ENCODE measurements around the gene GPR52. TPM values are rescaled to one million over a fixed set of nuclear protein-coding genes. Genes with fewer than 3 reads are reported as not detected.
A peak's percentile ranks its signal among the peaks of the same experiment; 100 is the strongest.

The GPR52 gene
- total and polyA plus RNA-seq, 2 donors (not counting 1 experiment from before 2014, with no cell fraction given) = 0.66 TPM; not detected in 1

GRCh38 chr1:174479281-174479680, 31.5 kb downstream of the GPR52 start:
- no peaks in the 10 kb centered on the region for H3K4me1 ChIP-seq (ENCODE audit: control insufficient read depth, extremely low read depth, insufficient read depth, low read length)
- H3K4me2 ChIP-seq (ENCODE audit: extremely low read depth, insufficient read depth, low read length) = no peak overlapping the region
- no peak overlapping the region for H2AFZ ChIP-seq (ENCODE audit: low read length)
- H3K27ac ChIP-seq (ENCODE audit: insufficient read depth, low read length) = no peak overlapping the region
- H3K9me3 ChIP-seq (ENCODE audit: control insufficient read depth, insufficient read depth, low read depth, low read length) = no peaks in the 10 kb centered on the region
- no peaks in the 10 kb centered on the region for H3K36me3 ChIP-seq (ENCODE audit: control insufficient read depth, insufficient read depth, low read length)
- no peaks in the 10 kb centered on the region for H3K79me2 ChIP-seq (ENCODE audit: control insufficient read depth, insufficient read depth, low read length)
- H3K4me3 ChIP-seq (replicated peaks in 1 of 4; ENCODE audit: control extremely low read depth in 1 of 4, insufficient read depth in 1 of 4, low read depth in 3 of 4, low read length in 4 of 4) = no peak overlapping the region
- TF ChIP-seq EZH2 (IDR thresholded peaks at IDR 0.05; ENCODE audit: low read length, missing control alignments) (no peak), CTCF (conservative IDR thresholded peaks at IDR 0.05 in 1 of 2, IDR thresholded peaks at IDR 0.05 in 1 of 2; ENCODE audit: low read depth in 1 of 2, low read length in 2 of 2) (no peak)
- H4K20me1 ChIP-seq (ENCODE audit: control insufficient read depth, extremely low read depth, insufficient read depth, low read length) = no peaks in the 10 kb centered on the region
- DNase-seq (ENCODE audit: low read depth in 2 of 2) = no peak
- no peaks in the 10 kb centered on the region for H3K27me3 ChIP-seq (ENCODE audit: control insufficient read depth, insufficient read depth, low read length)
- H3K9ac ChIP-seq (ENCODE audit: insufficient read depth, low read length) = no peak overlapping the region

- no peaks in the 10 kb centered on the region for H3K4me1 ChIP-seq (ENCODE audit: control insufficient read depth, extremely low read depth, insufficient read depth, low read length)
- no peak overlapping the region for H3K4me3 ChIP-seq (replicated peaks in 1 of 4; ENCODE audit: control extremely low read depth in 1 of 4, insufficient read depth in 1 of 4, low read depth in 3 of 4, low read length in 4 of 4)
- no peaks in the 10 kb centered on the region for H3K9me3 ChIP-seq (ENCODE audit: control insufficient read depth, insufficient read depth, low read depth, low read length)
- DNase-seq (ENCODE audit: low read depth in 2 of 2) = peak in 1 of 2 donors; percentile 10
- H2AFZ ChIP-seq (ENCODE audit: low read length) = no peak overlapping the region
- H4K20me1 ChIP-seq (ENCODE audit: control insufficient read depth, extremely low read depth, insufficient read depth, low read length) = no peaks in the 10 kb centered on the region
- no peak overlapping the region for H3K27ac ChIP-seq (ENCODE audit: insufficient read depth, low read length)
- no peaks in the 10 kb centered on the region for H3K27me3 ChIP-seq (ENCODE audit: control insufficient read depth, insufficient read depth, low read length)
- H3K9ac ChIP-seq (ENCODE audit: insufficient read depth, low read length) = no peak overlapping the region
- H3K36me3 ChIP-seq (ENCODE audit: control insufficient read depth, insufficient read depth, low read length) = no peaks in the 10 kb centered on the region
- TF ChIP-seq CTCF (conservative IDR thresholded peaks at IDR 0.05 in 1 of 2, IDR thresholded peaks at IDR 0.05 in 1 of 2; ENCODE audit: low read depth in 1 of 2, low read length in 2 of 2) (no peak), EZH2 (IDR thresholded peaks at IDR 0.05; ENCODE audit: low read length, missing control alignments) (no peak)
- no peak overlapping the region for H3K4me2 ChIP-seq (ENCODE audit: extremely low read depth, insufficient read depth, low read length)
- no peaks in the 10 kb centered on the region for H3K79me2 ChIP-seq (ENCODE audit: control insufficient read depth, insufficient read depth, low read length)
These were observed 32.6 kb downstream of the GPR52 start for GRCh38 chr1:174480324-174480723.

- Histone ChIP-seq H3K9me3 (ENCODE audit: control insufficient read depth, insufficient read depth, low read depth, low read length) (no peaks in the 10 kb centered on the region), H3K4me3 (replicated peaks in 1 of 4; ENCODE audit: control extremely low read depth in 1 of 4, insufficient read depth in 1 of 4, low read depth in 3 of 4, low read length in 4 of 4) (no peak overlapping the region), H3K79me2 (ENCODE audit: control insufficient read depth, insufficient read depth, low read length) (no peaks in the 10 kb centered on the region), H3K36me3 (ENCODE audit: control insufficient read depth, insufficient read depth, low read length) (no peaks in the 10 kb centered on the region), H3K27ac (ENCODE audit: insufficient read depth, low read length) (no peak overlapping the region), H3K4me1 (ENCODE audit: control insufficient read depth, extremely low read depth, insufficient read depth, low read length) (no peaks in the 10 kb centered on the region), H3K4me2 (ENCODE audit: extremely low read depth, insufficient read depth, low read length) (no peak overlapping the region), H3K27me3 (ENCODE audit: control insufficient read depth, insufficient read depth, low read length) (no peaks in the 10 kb centered on the region), H3K9ac (ENCODE audit: insufficient read depth, low read length) (no peak overlapping the region), H4K20me1 (ENCODE audit: control insufficient read depth, extremely low read depth, insufficient read depth, low read length) (no peaks in the 10 kb centered on the region), H2AFZ (ENCODE audit: low read length) (no peak overlapping the region)
- TF ChIP-seq CTCF (conservative IDR thresholded peaks at IDR 0.05 in 1 of 2, IDR thresholded peaks at IDR 0.05 in 1 of 2; ENCODE audit: low read depth in 1 of 2, low read length in 2 of 2) (no peak), EZH2 (IDR thresholded peaks at IDR 0.05; ENCODE audit: low read length, missing control alignments) (no peak)
- DNase-seq (ENCODE audit: low read depth in 2 of 2) = no peak
These were observed 43.8 kb downstream of the GPR52 start for GRCh38 chr1:174491606-174492005.

Measured in fibroblast of lung (primary cell).